GM18873 (cell line): ENCODE results near the gene TNPO1.

Experiments used
- ATAC-seq: cut with Tn5 transposase; IDR thresholded peaks from one replicate; pipeline ENCODE4 v1.9.1; 2021; ENCODE audit warnings: mild to moderate bottlenecking, moderate library complexity, moderate number of reproducible peaks; ENCODE audit not compliant: unreplicated experiment, low FRiP score

TNPO1 gene

GRCh38 chr5:72817671-72818266 is 1.3 kb downstream of the TNPO1 start:
- no peak for ATAC-seq

DNA sequence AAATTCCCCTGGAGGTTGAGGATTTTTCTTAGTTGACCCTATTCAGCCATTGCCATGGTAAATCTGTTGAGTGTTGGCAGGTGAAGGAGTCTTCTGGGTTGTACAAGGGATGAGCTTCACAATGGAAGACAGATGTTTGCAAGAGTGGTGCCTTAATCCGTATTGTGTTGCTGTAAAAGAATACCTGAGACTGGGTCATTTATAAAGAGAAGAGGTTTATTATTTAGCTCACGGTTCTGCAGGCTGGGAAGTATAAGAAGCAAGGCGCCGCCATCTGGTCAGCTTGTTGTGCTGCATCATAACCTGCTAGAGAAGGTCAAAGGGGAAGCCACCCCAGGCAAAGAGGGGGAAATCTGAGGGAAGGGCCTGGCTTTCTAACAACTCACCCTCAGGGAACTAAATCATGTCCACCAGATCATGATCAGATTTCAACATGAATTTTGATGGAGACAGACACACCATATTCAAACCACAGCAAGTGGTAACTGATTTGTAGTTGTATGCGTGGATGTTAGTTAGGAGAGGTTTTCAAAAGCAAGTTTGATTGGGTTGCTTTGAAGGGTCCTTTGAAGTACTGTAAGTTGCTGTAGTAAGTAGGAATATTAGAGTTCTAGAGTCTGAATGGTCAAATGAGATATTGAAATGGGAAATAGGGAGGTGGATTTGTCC is 2.5 kb downstream of the TNPO1 start:
- no peak for ATAC-seq

DNA sequence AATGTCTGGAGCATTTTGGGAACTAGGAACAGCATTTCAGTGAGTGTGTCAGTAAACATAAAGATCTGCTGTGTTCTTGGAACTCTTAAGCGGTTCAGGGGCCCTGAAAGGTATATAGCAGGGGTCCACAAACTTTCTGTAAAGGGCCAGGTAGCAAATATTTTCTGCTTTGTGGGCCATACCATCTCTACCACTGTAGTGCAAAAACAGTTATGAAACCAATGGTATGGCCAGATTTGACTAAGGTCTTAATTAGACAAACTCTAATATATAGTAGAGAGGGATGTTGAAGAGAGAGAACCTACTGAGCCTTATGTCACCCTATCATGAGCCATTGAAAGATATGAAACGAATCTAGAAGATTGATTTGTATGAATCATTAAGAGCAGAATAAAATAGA is 5.3 kb downstream of the TNPO1 start:
- ATAC-seq: no peak

DNA sequence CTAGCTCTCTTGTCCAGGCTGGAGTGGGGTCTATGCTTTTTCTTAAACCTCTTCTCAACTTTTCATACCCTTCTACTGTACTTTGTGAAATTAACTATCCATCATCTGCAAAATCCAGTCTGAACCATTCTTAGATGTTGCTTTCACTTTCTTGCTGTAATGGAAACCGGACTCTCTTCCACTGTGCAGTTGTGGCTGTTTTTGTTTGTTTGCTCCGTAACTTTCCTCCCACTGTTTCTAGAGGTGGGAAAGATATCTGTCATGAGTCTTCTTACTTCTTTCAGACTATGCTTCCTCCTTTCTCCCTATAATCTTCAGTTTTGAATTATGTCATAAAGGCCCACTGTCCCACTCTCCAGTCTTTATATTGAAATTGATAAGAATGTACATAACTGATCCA is 6.5 kb downstream of the TNPO1 start:
- ATAC-seq: no peak

DNA sequence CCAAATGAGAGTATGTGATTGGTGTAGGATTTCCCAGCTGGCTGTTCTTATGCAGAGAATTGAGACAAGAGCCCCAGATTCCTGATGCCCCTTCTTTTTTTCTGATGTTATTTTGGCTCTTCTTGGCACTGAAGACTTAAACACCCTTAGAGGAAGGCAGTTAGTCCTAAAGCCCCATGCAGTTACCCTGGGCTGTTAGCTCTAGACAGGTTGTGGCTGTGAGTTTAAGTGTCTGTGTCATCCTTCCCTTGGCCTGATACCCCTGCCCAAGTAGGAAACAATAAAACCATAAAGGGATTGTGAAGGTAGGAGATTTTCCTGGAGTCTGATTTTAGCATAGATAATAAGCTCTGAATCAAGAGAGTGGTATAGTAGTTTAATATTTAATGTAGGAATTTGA is 13.2 kb downstream of the TNPO1 start:
- ATAC-seq: no peak

GRCh38 chr5:72830362-72830761 is 13.9 kb downstream of the TNPO1 start:
- no peak for ATAC-seq

DNA sequence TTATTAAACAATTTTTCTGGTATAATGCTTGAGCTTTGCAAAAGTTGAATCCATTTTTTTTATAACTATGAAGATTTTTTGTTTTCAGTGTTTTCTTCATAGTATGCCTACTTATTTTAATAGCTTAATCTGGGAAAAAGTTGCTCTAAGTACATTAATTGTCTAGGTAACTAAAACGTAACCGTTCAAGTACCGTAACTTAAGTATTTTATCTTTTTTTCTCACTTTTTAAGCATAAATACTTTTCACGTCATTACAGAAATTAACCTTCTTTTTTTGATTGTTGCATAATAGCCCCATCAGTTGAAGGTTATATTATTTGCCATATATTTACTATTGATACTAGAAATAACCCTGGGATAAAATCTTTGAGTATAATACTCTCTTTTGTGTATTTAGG is 15.2 kb downstream of the TNPO1 start:
- no peak for ATAC-seq

GRCh38 chr5:72834924-72835323 is 18.5 kb downstream of the TNPO1 start:
- ATAC-seq: no peak

GRCh38 chr5:72835633-72836032 is 19.2 kb downstream of the TNPO1 start:
- no peak for ATAC-seq

DNA sequence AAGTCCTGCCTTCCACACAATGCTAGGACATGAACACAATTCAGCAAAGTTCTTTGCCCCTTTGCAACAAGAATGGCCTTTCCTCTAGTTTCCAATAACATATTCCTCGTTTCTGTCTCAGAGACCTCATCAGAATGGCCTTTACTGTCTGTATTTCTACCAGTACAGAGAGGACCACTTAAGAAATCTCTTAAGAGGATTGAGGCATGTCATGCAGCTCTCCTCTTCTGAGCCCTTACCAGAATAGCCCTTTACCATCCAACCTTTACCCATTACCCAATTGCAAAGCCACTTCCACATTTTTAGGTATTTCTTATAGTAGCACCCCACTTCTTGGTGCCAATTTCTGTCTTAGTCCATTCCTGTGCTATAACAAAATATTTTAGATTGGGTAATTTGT is 20.3 kb downstream of the TNPO1 start:
- ATAC-seq: no peak

DNA sequence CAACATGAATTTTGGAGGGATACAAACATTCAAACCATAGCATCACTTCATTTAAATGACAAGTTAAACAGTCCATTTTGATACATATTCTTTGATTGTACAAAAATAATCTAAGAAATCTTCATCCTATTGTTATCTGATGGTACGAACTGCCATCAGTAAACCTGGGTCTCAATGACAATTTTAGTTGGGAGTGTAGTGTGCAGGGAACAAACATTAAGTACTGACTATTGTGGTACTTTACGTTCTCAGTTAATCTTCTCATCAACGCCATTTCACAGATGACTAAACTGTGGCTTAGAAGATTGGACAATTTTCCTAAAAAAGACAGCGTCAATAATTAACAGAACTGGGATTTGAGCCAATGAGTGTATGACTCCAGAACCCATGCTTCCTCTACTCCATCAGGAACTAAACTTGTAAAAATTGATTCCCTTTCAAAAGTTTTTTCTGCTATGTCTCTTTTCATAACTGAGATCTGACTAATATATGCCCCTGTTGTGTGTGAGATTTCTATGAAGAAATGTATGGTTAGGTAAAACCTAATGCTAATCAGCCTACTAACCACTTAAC is 21.1 kb downstream of the TNPO1 start:
- no peak for ATAC-seq

DNA sequence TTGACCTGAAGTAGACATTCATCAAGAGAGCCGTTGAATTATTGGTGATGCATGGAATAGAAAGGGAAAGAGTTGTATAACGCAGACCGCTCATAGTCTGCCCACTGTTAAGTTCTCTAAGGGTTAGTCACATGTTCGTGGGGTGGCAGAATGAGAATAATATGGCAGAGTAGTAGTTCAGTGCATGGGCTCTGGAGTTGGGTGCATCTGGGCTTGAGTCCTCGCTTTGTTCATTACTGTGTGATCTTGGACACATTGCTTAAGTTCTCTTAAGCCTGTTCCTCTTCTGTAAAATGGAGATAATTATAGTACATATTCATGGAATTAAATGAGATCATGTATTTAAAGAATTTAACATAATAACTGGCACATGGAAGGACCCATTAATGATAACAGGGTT is 23.6 kb downstream of the TNPO1 start:
- no peak for ATAC-seq

DNA sequence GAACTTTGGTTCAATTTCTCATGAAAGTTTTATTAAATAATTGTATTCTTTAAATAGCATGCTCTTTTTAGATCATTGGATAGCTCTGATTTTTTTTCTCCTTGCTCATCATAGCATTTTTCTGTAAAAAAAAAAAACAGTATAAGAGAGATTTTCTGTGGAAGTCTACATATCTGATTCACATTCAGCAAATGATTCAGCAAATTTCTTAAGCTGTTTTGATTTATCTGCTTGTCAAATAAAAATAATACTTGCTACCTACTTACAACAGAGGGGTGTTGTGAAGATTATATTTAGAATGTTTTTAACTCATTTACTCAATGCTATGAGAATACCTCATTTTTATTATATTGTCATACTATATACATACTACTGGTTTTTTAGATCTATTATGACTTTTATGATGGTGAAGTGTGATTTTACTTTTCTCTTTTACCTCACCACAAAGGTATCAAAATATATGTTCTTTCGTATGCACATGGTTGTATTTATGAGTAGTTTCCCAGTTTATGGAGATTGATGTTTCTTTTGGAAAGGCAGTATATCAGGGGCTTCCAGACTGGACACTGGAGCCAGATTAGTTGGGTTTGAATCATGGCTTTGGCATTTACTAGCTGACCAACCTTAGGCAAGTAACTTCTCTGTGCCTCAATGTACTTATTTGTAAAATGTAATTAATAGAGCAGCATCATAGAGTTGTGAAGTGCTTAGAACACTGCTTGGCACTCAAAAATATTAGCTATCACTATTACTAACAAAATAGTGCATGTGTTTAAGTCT is 25.5 kb downstream of the TNPO1 start:
- ATAC-seq: no peak

DNA sequence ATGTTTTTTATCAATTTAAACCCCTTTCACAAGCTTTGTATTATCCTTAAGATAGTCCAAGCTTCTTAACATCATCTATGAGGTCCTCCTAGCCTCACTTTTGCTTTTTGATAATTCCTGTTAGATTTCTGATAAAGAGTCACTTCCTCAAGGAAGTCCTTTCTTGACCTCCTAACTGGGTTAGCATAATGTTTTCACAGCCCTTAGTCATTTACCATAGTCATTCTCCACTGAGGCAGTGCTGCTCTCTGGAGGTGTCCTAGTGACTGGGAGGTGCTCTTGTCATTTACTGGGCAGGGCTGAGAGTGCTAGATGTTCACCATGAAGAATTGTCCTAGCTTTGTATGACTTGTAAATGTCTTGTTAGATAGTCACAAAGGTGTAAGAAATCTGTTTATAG is 26.4 kb downstream of the TNPO1 start:
- ATAC-seq: no peak

GRCh38 chr5:72844218-72844603 is 27.8 kb downstream of the TNPO1 start:
- no peak for ATAC-seq

GRCh38 chr5:72845889-72846288 is 29.4 kb downstream of the TNPO1 start:
- no peak for ATAC-seq

DNA sequence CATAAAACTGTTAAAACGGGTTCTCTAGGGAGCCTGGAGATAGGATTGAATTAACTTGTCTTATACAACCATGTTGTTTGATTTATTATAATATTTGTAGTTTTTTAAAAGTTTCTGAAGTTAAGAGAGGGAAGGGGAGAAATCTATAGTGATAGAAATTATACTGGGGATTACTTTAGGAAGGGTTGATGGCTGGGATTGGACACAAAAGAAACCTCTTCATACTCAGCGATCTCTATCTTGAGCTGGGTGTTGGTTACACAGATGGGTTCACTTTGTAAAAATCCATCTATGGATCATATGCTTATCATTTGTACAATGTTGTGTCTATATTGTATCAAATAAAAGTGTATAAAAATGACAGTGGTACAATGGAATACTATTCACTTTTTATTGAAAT is 30.0 kb downstream of the TNPO1 start:
- ATAC-seq: no peak

DNA sequence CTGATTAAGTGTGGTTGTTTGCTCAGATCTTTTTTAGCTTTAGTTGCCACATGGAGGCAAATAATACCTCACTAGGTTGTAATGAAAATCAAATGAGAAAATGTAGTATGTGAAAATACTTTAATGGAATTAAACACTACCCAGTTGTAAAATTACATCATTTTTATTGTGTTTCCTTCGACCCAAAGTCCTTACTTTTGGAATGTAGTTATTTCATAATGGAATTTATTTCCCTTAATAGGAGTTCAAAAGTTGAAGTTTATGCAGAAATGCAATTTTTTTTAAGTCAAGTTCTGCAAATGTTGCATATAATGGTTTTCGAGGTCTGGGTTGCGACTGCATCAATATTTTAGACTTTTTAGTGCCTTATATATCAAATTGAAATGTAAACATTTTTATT is 31.0 kb downstream of the TNPO1 start:
- ATAC-seq: no peak

DNA sequence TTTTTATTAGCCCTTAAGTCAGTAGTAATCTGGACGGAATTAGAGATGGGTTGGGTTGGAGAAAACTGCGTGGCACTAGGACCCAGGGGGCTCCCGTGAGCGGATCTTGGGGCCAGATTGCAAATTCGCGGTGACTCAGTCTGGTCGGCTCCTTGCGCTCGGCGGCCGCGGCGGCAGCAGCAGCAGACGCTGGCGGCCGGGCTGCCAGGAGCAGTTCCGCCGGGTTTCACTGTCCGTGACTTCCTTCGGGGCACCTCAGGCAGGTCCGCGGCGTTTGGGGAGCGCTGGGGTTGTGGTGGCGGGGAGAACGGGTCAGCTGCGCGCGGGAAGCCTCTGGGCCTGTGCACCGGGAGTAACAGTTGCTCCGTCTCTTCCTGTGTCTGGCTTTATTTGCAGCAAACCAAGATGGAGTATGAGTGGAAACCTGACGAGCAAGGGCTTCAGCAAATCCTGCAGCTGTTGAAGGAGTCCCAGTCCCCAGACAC is 31.6 kb downstream of the TNPO1 start:
- peak; percentile 89 for ATAC-seq

GRCh38 chr5:72848474-72849428 is 32.3 kb downstream of the TNPO1 start:
- ATAC-seq: peak; percentile 32
